ENCODE data around the gene AGL.

- TF ChIP-seq CTCF (IDR thresholded peaks at IDR 0.05): no peak
- no peak for TF ChIP-seq POLR2AphosphoS5 (IDR thresholded peaks at IDR 0.05)
- no peak for TF ChIP-seq POLR2A (IDR thresholded peaks at IDR 0.05)
- no peak for TF ChIP-seq EP300 (IDR thresholded peaks at IDR 0.05; ENCODE audit: low read depth)
Observed at GRCh38 chr1:99850459-99851291, 514 bp downstream of the AGL start.
